Brain microvascular endothelial cell (primary cell): ENCODE measurements around the gene HIVEP1.
A peak's percentile ranks its signal among the peaks of the same experiment; 100 is the strongest.

Experiments used
- DNase-seq: peaks from one replicate; pipeline ENCODE4 v3.0.0-alpha.2; 2020
- H3K27ac ChIP-seq: fragments of 250-450 bp; sonication (Bioruptor Pico); 2 replicates; pipeline ENCODE4 v1.5.1; 2020; ENCODE audit warnings: mild to moderate bottlenecking, moderate library complexity
- H3K27me3 ChIP-seq: fragments of 250-450 bp; sonication (Bioruptor Pico); replicated peaks from 2 replicates; pipeline ENCODE4 v1.5.1; 2020; ENCODE audit warnings: mild to moderate bottlenecking
- H3K36me3 ChIP-seq: fragments of 250-450 bp; sonication (Bioruptor Pico); replicated peaks from 2 replicates; pipeline ENCODE4 v1.5.1; 2020; ENCODE audit warnings: mild to moderate bottlenecking
- H3K4me3 ChIP-seq: 2 replicates; pipeline ENCODE4 v1.5.1; 2011; ENCODE audit warnings: low read depth, mild to moderate bottlenecking, control low read depth, low read length, moderate library complexity
- in situ Hi-C: cut with HindIII; loops from 2 replicates; pipeline ENCODE4 v1.10.0; 2017; ENCODE audit warnings: low sequenced_read_pairs, low pct_ligation_motif_present
- TF ChIP-seq, protein P1 (sequence below): IDR thresholded peaks from 2 replicates; pipeline ENCODE4 v1.5.1; 2011; ENCODE audit warnings: low read depth, mild to moderate bottlenecking, moderate library complexity, low read length, control low read depth, inconsistent platforms; ENCODE audit errors: missing control alignments

The HIVEP1 gene

DNA sequence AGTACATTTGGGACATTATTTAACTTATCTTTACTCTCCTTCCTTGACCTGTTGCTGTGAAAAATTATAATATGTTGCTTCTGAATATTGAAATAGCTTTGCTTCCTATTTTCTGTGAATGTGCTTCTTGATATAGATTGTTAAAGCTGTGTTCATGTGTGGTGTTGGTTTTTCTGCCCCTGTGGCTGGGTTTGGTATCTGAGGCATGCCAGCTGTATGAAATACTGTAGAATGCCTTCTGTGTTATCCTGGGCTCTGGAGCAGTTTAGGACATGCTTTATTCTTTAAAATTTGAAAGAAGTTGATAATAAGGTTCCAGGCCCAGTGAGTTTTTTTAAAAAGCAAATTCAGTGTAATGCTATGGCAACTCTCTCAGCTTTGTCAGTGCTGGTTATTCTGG, 71.7 kb downstream of the HIVEP1 start:
- Histone ChIP-seq H3K4me3 (no peak overlapping the region), H3K36me3 (no peaks in the 10 kb centered on the region), H3K27ac (no peak overlapping the region), H3K27me3 (no peaks in the 10 kb centered on the region)
- TF ChIP-seq, protein P1, sequence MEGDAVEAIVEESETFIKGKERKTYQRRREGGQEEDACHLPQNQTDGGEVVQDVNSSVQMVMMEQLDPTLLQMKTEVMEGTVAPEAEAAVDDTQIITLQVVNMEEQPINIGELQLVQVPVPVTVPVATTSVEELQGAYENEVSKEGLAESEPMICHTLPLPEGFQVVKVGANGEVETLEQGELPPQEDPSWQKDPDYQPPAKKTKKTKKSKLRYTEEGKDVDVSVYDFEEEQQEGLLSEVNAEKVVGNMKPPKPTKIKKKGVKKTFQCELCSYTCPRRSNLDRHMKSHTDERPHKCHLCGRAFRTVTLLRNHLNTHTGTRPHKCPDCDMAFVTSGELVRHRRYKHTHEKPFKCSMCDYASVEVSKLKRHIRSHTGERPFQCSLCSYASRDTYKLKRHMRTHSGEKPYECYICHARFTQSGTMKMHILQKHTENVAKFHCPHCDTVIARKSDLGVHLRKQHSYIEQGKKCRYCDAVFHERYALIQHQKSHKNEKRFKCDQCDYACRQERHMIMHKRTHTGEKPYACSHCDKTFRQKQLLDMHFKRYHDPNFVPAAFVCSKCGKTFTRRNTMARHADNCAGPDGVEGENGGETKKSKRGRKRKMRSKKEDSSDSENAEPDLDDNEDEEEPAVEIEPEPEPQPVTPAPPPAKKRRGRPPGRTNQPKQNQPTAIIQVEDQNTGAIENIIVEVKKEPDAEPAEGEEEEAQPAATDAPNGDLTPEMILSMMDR, result no peak
- peak; percentile 16 for DNase-seq
- in situ Hi-C loops, result no loop called here

DNA sequence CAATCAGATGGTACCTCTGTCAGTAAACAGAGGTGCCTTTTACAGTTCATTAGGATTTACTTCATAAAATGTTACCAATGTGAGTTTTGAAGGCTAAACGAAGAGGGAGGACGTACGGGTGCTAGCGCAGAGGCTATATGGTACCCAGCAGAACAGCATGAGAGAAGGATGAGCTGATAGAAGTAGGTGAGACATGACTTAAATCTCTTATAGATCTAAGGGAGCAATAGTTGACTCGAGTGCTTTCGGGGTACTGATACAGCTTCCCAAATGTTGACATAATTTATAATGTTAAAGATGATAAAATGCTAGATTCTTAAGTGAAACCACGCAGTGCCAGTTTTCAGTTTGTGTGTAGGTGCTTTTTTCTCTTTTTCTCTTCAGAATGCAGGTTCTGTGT, 72.6 kb downstream of the HIVEP1 start:
- TF ChIP-seq, protein P1, result no peak
- Histone ChIP-seq H3K27ac (no peak overlapping the region), H3K36me3 (no peaks in the 10 kb centered on the region), H3K4me3 (no peak overlapping the region), H3K27me3 (no peaks in the 10 kb centered on the region)
- in situ Hi-C loops, result no loop called here
- DNase-seq, result no peak

DNA sequence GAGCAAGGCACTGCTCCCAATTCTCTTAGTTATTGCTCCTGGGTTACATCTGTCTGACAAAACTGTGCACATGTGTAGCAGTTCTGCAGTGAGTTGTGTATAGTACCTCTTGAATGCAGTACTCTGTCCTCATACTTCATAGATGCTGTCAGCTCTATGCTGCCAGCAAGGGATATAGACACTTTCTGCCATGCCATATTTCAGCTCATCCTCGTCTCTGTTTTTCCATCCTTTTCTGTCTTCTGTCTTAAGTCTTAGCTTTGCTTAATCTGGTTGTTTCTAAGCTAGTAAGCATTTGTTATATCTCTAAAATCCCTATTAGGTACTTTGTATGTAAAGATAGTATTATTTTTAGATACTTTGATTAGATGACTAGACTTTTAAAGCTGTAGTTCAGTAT, 76.4 kb downstream of the HIVEP1 start:
- TF ChIP-seq, protein P1, result no peak
- DNase-seq, result no peak
- in situ Hi-C loops, result no loop called here
- Histone ChIP-seq H3K27me3 (no peaks in the 10 kb centered on the region), H3K36me3 (no peaks in the 10 kb centered on the region), H3K4me3 (no peak overlapping the region), H3K27ac (no peak overlapping the region)

DNA sequence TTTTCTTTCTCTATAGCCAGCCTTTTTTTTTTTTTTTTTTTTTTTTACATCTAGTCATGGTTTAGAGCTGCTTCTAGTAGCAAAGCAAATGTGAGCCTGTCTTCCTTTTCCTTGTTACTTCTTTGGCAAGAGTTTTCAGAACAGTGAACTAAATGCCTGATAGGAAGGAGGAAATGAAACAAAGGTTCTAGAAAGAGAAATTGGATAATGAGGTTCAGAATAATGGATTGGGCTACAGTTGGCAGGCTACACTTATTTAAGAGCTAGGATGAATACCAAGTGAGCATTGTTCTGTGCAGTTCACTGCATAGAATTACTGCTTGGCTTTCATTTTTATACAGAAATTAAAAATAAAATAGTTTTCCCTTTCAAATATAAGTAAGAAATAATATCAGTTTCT, 78.6 kb downstream of the HIVEP1 start:
- no peaks in the 10 kb centered on the region for H3K27me3 ChIP-seq
- no peak for DNase-seq
- H3K27ac ChIP-seq, result no peak overlapping the region
- H3K4me3 ChIP-seq, result no peak overlapping the region
- TF ChIP-seq, protein P1, result no peak
- in situ Hi-C loops, result no loop called here
- no peaks in the 10 kb centered on the region for H3K36me3 ChIP-seq

DNA sequence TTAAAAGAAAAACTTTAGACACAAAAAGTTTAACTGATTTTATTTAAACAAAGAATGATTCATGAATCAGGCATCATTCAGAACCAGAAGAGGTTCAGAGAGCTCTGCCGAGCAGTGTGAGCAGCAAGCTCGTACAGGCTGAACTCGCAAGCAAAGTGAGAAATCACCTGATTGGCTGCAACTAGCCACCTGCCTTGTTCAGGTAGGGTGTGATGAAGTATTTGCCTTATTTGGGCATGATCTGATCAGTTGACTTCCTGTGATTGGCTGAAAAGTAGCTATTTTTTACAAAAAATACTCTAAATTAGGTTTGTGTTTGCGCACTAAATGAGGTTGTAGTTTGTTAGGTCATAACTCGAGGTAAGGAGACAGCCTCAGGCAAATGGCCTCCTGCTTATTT, 80.7 kb downstream of the HIVEP1 start:
- H3K27ac ChIP-seq, result no peak overlapping the region
- TF ChIP-seq, protein P1, result no peak
- DNase-seq, result no peak

DNA sequence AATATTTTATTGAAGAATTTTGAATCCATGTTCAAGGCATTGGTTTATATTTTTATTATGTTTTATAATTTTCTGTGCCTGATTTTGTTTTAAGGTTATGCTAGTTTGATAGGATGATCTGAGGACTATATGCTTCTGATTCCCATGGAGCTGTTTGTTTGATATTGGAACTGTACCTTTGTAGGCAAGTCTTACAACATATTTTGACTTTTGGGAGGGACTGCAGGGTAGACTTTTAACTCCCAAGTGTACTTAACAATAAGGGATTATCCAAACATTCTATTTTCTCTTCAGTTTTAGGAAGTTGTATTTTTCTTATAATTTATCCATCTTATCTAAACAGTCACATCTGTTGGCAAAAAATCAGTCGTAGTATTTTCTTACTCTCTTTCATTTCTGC, 82.6 kb downstream of the HIVEP1 start:
- no peaks in the 10 kb centered on the region for H3K27me3 ChIP-seq
- in situ Hi-C loops, result no loop called here
- no peak overlapping the region for H3K4me3 ChIP-seq
- H3K36me3 ChIP-seq, result no peaks in the 10 kb centered on the region
- no peak for DNase-seq
- no peak overlapping the region for H3K27ac ChIP-seq
- TF ChIP-seq, protein P1, result no peak

More for the DNA sequence above, 80.7 kb downstream of the HIVEP1 start:
- no peaks in the 10 kb centered on the region for H3K36me3 ChIP-seq
- no peaks in the 10 kb centered on the region for H3K27me3 ChIP-seq
- in situ Hi-C loops, result no loop called here
- H3K4me3 ChIP-seq, result no peak overlapping the region
